ENCODE data around the gene RRM2. TPM values are rescaled to one million over a fixed set of nuclear protein-coding genes. Genes with fewer than 3 reads are reported as not detected.

RRM2 gene
- total RNA-seq, 1 donor from 2014 or later = 21.2 TPM

- peaks cover 4% of the 10 kb centered on the region for H3K27me3 Mint-ChIP-seq (ENCODE audit: unreplicated experiment)
- H3K36me3 Mint-ChIP-seq (ENCODE audit: unreplicated experiment) = no peaks in the 10 kb centered on the region
- no peak for DNase-seq
- H3K4me3 Mint-ChIP-seq (ENCODE audit: unreplicated experiment) = no peak overlapping the region
- peaks cover 8% of the 10 kb centered on the region for H3K4me1 Mint-ChIP-seq (ENCODE audit: low read depth, unreplicated experiment)
- peaks cover 3% of the 10 kb centered on the region for H3K9me3 Mint-ChIP-seq (ENCODE audit: unreplicated experiment)
- no peak for TF ChIP-seq CTCF (IDR thresholded peaks at IDR 0.05; ENCODE audit: partially characterized antibody, unreplicated experiment)
- no peak overlapping the region for H3K27ac Mint-ChIP-seq (ENCODE audit: unreplicated experiment)
Observed at GRCh38 chr2:10119027-10119325, 3.6 kb upstream of the RRM2 start.

- TF ChIP-seq CTCF (IDR thresholded peaks at IDR 0.05; ENCODE audit: partially characterized antibody, unreplicated experiment) = no peak
- H3K9me3 Mint-ChIP-seq (ENCODE audit: unreplicated experiment) = peaks cover 3% of the 10 kb centered on the region
- no peak for DNase-seq
- H3K36me3 Mint-ChIP-seq (ENCODE audit: unreplicated experiment) = no peaks in the 10 kb centered on the region
- H3K27me3 Mint-ChIP-seq (ENCODE audit: unreplicated experiment) = peaks cover 4% of the 10 kb centered on the region
- peaks cover 8% of the 10 kb centered on the region for H3K4me1 Mint-ChIP-seq (ENCODE audit: low read depth, unreplicated experiment)
- H3K27ac Mint-ChIP-seq (ENCODE audit: unreplicated experiment) = no peak overlapping the region
- H3K4me3 Mint-ChIP-seq (ENCODE audit: unreplicated experiment) = peak overlapping the region; percentile 97
Observed at GRCh38 chr2:10119601-10120157, 2.9 kb upstream of the RRM2 start.

GRCh38 chr2:10120158-10120876 lies 2.2 kb upstream of the RRM2 start:
- Mint-ChIP-seq H3K9me3 (ENCODE audit: unreplicated experiment) (peaks cover 5% of the 10 kb centered on the region), H3K36me3 (ENCODE audit: unreplicated experiment) (no peaks in the 10 kb centered on the region), H3K4me1 (ENCODE audit: low read depth, unreplicated experiment) (peaks cover 10% of the 10 kb centered on the region), H3K27ac (ENCODE audit: unreplicated experiment) (no peak overlapping the region), H3K4me3 (ENCODE audit: unreplicated experiment) (peak overlapping the region; percentile 97), H3K27me3 (ENCODE audit: unreplicated experiment) (peaks cover 4% of the 10 kb centered on the region)
- no peak for TF ChIP-seq CTCF (IDR thresholded peaks at IDR 0.05; ENCODE audit: partially characterized antibody, unreplicated experiment)
- peak; percentile 95 for DNase-seq

DNA sequence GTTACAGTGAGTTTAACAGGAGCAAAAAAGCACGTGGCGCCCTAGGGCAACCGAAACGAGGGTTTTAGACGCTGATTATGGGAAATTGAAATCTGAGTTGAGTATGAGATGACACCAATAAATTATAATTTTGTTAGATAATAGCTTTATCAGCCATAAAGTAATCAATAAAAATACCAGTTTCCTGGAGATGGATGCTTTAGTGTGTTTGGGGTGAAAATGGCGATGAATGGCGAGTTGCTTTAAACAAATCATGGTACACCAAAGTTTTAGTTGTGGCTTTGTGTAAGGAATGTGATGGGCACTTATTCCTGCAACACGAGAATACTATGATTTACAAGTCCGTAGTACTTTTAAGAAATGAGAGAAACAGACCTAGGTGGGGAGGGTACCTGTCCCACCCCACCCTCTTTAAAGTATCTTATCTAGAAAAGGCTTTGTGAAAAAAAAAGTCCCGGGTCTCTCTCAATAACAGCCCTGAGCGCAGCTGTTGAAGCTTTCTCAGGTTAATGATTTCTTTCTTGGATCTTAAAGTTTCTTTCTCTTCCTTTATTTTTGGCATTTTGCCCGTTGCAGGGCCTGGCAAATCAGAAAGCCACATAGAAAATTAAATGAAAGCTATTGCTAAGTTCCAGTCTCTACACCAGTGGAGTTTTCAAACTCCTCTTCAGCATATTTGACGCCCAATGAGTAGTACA lies 1.5 kb upstream of the RRM2 start:
- no peak for TF ChIP-seq CTCF (IDR thresholded peaks at IDR 0.05; ENCODE audit: partially characterized antibody, unreplicated experiment)
- peaks cover 4% of the 10 kb centered on the region for H3K27me3 Mint-ChIP-seq (ENCODE audit: unreplicated experiment)
- no peak for DNase-seq
- H3K4me1 Mint-ChIP-seq (ENCODE audit: low read depth, unreplicated experiment) = peaks cover 10% of the 10 kb centered on the region
- H3K9me3 Mint-ChIP-seq (ENCODE audit: unreplicated experiment) = peaks cover 5% of the 10 kb centered on the region
- H3K27ac Mint-ChIP-seq (ENCODE audit: unreplicated experiment) = no peak overlapping the region
- H3K36me3 Mint-ChIP-seq (ENCODE audit: unreplicated experiment) = no peaks in the 10 kb centered on the region
- peak overlapping the region; percentile 97 for H3K4me3 Mint-ChIP-seq (ENCODE audit: unreplicated experiment)

- peaks cover 10% of the 10 kb centered on the region for H3K4me1 Mint-ChIP-seq (ENCODE audit: low read depth, unreplicated experiment)
- H3K9me3 Mint-ChIP-seq (ENCODE audit: unreplicated experiment) = peaks cover 4% of the 10 kb centered on the region
- no peak for DNase-seq
- TF ChIP-seq CTCF (IDR thresholded peaks at IDR 0.05; ENCODE audit: partially characterized antibody, unreplicated experiment) = no peak
- no peak overlapping the region for H3K27ac Mint-ChIP-seq (ENCODE audit: unreplicated experiment)
- H3K36me3 Mint-ChIP-seq (ENCODE audit: unreplicated experiment) = no peaks in the 10 kb centered on the region
- peaks cover 4% of the 10 kb centered on the region for H3K27me3 Mint-ChIP-seq (ENCODE audit: unreplicated experiment)
- H3K4me3 Mint-ChIP-seq (ENCODE audit: unreplicated experiment) = peak overlapping the region; percentile 92
Observed at GRCh38 chr2:10123281-10123680, 742 bp downstream of the RRM2 start.
